Vein endothelial cell (primary cell): ENCODE results near the gene MYO10. TPM values are rescaled to one million over a fixed set of nuclear protein-coding genes. Genes with fewer than 3 reads are reported as not detected.

Experiments used
- small RNA-seq: library from RNA; depleted of rRNA; stranded (forward); fragments of <200 nt; gene quantifications from one replicate; pipeline ENCODE3, GENCODE V24; 2012
- total RNA-seq: library from RNA; depleted of rRNA; stranded (reverse); fragments of >200 nt; gene quantifications from 2 replicates; pipeline ENCODE4 v1.2.3, GENCODE V29; 2012

Gene MYO10
- 133 and 138 TPM in 2 replicates for total RNA-seq

DNA sequence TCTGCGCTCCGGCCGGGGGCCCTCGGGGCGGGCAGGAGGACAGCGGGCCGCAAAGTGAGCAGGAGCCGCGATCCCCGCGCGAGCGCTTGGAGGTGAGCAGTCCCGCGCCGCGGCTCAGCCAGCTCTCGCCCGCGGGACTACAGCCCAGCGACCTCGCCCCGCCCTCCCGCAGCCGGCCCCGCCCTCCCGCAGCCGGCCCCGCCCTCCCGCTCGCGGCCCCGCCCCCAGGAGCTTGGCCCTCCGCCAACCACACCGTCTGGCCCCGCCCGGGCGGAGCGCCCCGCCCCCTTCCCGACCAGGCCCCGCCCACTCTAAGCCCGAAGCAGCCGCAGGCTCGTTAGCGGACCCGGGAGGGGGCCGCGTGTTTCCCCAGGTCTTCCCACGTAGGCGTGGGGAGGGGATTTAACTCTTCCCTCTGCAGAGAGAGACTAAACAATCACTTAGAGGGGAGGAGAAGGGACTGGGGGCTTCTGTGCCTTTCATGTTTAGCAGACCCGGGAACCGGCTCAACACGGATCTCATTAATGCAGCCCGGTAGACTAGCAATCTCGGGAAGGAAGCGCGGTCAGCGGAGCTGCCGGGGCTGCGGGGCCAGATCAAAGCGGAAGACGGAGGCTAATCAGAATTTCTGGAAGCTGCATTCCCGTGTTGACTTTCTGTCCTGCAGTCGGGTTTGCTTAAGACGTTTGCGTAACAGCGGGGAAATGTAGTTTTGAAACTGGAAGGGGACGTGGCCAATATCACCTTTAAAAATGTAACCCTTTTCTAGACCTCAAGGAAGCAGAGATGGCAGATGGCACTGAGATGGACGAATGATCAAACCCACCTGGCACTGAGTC, at the start of gene MYO10:
TSS of gene MYO10 (minus strand) at position 139 of the 839 bp plus-strand sequence. CDS start 480 bp downstream, outside the sequence.

GRCh38 chr5:16616536-16617273, 319.4 kb downstream of the MYO10 start, which contains the start of gene RETREG1:
TSS of gene RETREG1 (minus strand) at chr5:16616997. CDS start at chr5:16616971, 26 bp downstream.

Small RNA genes lying within 50 kb of the gene (small RNA-seq; reads per million reads assigned to genes)
- not detected for gene RF00019
- not detected for gene RNA5SP179
- not detected for gene RNU6-660P
